ENCODE measurements around the gene PEDS1. TPM values are rescaled to one million over a fixed set of nuclear protein-coding genes. Genes with fewer than 3 reads are reported as not detected.

Gene PEDS1
- total RNA-seq, 1 experiment from 2014 or later: 67.7 TPM

DNA sequence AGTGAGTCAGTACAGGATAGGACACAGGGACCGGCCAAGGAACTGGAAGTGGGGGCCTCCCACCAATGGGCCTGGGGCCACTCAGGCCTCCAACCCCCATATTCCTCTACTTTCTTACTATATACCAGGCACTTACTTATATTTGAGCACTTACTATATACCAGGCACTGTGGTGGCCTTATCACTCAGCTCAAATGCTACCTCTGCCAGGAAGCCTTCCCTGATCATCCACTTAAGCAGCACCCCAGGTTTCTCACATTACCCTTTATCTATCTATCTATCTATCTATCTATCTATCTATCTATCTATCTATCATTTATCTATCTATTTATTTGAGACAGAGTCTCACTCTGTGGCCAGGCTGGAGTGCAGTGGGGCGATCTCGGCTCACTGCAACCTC, 28.2 kb downstream of the PEDS1 start:
- Histone ChIP-seq H3K4me1 (peaks cover 16% of the 10 kb centered on the region), H3K36me3 (peaks cover 52% of the 10 kb centered on the region), H3K27ac (no peak overlapping the region), H3K4me3 (no peak overlapping the region), H3K9me3 (replicated peaks) (no peaks in the 10 kb centered on the region), H3K27me3 (no peaks in the 10 kb centered on the region)
- DNase-seq: no peak

DNA sequence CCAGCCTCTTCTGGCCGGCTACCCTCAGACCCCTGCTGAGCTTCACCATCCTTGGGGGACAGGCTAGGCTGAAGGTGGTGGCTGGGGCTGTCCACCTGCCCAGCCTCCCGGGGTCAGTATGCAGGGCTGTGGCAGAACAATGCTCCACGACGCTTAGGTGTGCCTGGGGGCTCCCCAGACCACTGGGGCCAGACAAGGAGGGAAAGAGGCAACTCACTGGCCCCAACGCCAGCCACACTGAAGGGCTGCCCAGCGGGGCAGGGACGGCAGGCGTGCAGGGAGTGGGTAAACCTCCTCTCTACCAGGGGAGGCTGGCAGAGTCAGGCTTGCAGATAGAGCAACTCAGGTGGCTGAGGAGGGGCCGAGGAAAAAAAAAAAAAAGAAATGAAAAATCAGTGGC, 29.0 kb downstream of the PEDS1 start:
- Histone ChIP-seq H3K4me1 (peaks cover 16% of the 10 kb centered on the region), H3K9me3 (replicated peaks) (no peaks in the 10 kb centered on the region), H3K27ac (no peak overlapping the region), H3K27me3 (no peaks in the 10 kb centered on the region), H3K36me3 (peaks cover 44% of the 10 kb centered on the region), H3K4me3 (no peak overlapping the region)
- DNase-seq: no peak

DNA sequence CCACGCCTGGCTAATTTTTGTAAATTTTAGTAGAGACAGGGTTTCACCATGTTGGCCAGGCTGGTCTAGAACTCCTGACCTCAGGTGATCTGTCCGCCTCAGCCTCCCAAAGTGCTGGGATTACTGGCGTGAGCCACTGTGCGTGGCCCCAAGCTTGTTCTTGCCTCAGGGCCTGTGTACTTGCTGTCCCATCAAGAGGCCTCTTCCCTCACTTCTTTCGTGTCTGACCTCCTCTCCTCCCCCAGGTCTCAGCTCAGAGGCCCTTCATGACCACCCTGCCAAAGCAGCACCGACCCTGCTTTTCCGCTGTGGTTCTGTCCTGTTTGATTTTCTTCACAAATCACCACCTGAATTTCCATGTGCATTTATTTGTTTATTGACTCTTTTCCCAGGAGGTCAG, 30.1 kb downstream of the PEDS1 start:
- H3K4me1 ChIP-seq: peaks cover 16% of the 10 kb centered on the region
- DNase-seq: no peak
- no peak overlapping the region for H3K27ac ChIP-seq
- no peaks in the 10 kb centered on the region for H3K9me3 ChIP-seq (replicated peaks)
- H3K27me3 ChIP-seq: no peaks in the 10 kb centered on the region
- peaks cover 33% of the 10 kb centered on the region for H3K36me3 ChIP-seq
- no peak overlapping the region for H3K4me3 ChIP-seq

DNA sequence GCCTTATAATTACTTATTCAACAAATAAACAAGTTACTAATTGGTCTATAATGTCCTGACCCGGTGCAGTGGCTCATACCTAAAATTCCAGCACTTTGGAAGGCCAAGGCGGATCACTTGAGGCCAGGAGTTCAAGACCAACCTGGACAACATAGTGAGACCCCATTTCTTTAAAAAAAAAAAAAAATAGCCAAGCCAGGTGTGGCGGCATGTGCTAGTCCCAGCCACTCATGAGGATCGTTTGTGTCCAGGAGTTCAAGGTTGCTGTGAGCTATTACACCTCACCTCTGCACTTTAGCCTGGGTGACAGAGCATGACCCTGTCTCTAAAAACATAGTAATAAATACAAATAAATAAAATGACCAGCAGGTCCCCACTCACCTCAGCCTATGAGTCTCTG, 30.8 kb downstream of the PEDS1 start:
- no peak overlapping the region for H3K4me3 ChIP-seq
- no peak overlapping the region for H3K27ac ChIP-seq
- peaks cover 26% of the 10 kb centered on the region for H3K36me3 ChIP-seq
- no peaks in the 10 kb centered on the region for H3K9me3 ChIP-seq (replicated peaks)
- no peak for DNase-seq
- H3K4me1 ChIP-seq: peaks cover 16% of the 10 kb centered on the region
- no peaks in the 10 kb centered on the region for H3K27me3 ChIP-seq

DNA sequence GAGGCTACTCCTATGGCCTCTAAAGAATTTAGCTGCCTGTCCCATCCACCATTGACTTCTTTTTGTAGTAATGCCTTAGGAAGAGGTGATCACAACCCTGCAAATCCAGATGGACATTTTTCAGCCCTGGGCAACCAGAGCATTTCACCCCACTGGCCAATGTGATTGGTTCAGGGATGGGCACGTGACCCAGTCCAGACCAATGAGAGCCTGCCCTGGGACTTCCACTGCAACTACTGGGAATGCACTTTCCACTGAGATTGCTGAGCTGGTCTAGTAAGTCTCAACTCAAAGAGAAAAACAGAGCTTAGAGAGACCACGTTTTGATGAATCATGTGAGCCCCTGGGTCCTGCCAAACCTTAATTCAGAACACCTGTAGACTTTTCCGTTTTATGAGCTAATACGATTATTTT, 31.7 kb downstream of the PEDS1 start:
- peak; percentile 74 to 79 for DNase-seq
- H3K4me3 ChIP-seq: no peak overlapping the region
- peaks cover 16% of the 10 kb centered on the region for H3K4me1 ChIP-seq
- peaks cover 22% of the 10 kb centered on the region; the same call in 1 of the 2 replicates for H3K36me3 ChIP-seq
- no peaks in the 10 kb centered on the region for H3K27me3 ChIP-seq
- H3K9me3 ChIP-seq (replicated peaks): no peaks in the 10 kb centered on the region
- H3K27ac ChIP-seq: peak overlapping the region; percentile 36; the same call in 1 of the 2 replicates

DNA sequence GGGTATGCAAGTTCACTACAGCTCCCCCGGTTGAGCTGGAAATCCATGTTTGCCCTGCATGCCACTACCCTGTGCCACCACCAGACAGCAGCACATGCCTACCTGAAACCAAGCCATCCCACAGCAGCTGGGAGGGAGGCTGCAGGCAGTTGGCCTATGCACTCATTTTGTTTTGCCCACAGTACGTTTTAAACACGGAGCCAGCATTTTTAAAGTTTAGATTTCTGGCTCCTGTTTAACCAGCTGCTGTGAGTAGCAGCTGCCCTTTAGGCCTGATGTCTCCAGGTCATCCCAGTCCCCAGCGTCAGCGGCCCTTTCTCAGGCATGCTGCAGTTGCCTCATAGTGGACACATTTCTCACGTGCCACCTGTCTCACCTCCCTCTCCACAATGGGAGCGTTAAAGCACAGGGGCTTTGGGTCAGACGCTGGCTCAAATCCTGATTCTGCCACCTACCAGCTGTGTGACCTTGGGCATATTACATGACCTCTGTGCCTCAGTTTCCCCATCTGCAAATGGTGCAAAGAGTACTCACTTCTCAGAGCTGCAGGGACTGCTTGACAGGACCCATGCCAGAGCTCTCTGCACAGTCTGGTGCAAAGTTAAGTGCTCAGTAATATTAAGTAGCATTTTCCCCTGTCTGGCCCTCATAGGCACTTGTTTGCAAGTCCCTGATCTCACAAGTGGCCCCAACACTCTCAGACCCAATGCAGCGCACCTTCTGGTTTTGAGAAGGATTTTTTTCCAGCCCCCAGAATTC, 32.4 kb downstream of the PEDS1 start:
- Histone ChIP-seq H3K4me1 (peaks cover 16% of the 10 kb centered on the region), H3K4me3 (no peak overlapping the region), H3K36me3 (peaks cover 21% of the 10 kb centered on the region; the same call in 1 of the 2 replicates), H3K27ac (peak overlapping the region; percentile 36), H3K9me3 (replicated peaks) (no peaks in the 10 kb centered on the region), H3K27me3 (no peaks in the 10 kb centered on the region)
- DNase-seq: peak; percentile 94 to 97

DNA sequence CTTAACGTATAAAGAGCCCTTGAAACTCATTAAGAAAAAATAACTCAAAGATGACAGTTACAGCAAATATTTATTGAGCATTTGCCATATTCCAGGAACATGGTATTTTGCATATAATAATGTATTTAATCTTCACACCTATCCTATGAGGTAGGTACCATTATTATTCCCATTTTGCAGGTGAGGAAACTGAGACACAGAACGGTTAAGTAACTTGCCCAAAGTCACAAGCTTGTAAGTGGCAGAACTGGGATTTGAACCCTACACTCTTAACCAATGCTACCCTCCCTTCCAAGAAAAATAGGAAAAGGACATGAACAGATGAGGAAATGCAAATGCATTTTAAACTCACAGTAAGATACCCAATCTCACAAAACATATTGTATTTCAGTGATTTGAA, 35.3 kb downstream of the PEDS1 start:
- H3K9me3 ChIP-seq (replicated peaks): no peaks in the 10 kb centered on the region
- H3K36me3 ChIP-seq: 0 out of 2 replicates have a peak, but pooled peaks cover under 1% of the 10 kb centered on the region
- H3K4me3 ChIP-seq: no peak overlapping the region
- H3K27me3 ChIP-seq: no peaks in the 10 kb centered on the region
- H3K27ac ChIP-seq: no peak overlapping the region
- DNase-seq: no peak
- H3K4me1 ChIP-seq: peaks cover 22% of the 10 kb centered on the region

DNA sequence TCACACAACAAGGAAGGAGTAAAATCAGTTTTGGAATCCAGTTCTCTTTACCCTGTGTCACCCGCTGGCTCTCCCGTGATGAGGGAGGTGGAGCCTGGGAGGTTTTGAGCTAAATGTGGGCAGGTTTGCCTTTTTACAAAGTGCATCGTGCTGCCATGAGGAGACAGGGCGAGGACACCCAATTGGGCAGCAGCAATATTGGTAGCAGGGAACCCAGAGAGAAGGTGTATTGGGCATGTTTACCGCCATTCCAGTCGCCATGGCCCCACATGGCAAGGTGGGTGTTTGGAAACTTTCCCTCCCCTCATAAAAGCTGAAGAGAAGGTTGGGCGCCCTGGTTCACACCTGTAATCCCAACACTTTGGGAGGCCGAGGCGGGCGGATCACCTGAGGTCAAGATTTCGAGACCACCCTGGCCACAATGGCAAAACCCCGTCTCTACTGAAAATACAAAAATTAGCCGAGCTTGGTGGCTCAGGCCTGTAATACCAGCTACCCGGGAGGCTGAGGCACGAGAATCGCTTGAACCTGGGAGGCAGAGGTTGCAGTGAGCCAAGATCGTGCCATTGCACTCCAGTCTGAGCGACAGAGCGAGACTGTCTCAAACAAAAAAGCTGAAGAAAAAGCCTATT, 37.0 kb downstream of the PEDS1 start:
- Histone ChIP-seq H3K4me3 (peak overlapping the region; percentile 59), H3K27me3 (no peaks in the 10 kb centered on the region), H3K27ac (no peak overlapping the region), H3K4me1 (peaks cover 19% of the 10 kb centered on the region), H3K9me3 (replicated peaks) (no peaks in the 10 kb centered on the region), H3K36me3 (no peaks in the 10 kb centered on the region)
- no peak for DNase-seq

DNA sequence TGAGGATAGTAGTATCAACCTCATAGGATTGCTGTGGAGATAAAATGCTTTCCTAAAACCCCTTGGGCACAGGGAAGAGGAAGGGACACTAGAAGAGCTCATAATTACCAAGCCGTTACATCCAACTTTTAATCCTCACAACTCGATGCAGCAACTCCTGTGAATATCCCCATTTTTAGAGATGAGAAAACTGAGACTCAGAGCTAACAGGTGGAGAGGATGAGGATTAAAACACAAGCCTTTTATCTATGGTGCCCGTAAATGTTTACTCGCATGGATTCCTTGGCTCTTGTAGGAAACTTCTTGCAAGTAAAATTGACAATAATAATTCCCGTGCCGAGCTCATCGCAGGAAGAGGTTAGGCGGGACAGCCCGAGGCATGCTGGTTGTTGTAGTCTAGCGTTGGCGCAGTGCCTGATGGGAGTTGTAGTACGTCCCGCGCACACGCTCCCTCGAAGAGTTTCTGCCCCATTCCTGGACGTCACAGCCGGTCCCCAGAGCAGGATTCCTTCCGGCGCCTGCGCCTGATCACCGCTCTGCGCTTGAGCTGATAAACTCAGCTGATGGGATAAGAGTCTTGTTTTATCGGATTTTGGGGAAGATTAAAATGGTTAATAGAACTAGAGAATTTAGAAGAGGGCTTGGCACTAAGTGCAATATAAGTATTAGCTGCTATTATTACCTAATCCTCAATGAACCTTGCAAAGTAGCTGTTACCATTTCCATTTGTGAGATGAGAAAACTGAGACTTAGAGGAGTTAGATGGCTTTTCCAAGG, 37.7 kb downstream of the PEDS1 start:
- Histone ChIP-seq H3K9me3 (replicated peaks) (no peaks in the 10 kb centered on the region), H3K4me3 (peak overlapping the region; percentile 59), H3K36me3 (0 out of 2 replicates have a peak, but pooled peaks cover 4% of the 10 kb centered on the region), H3K4me1 (peaks cover 22% of the 10 kb centered on the region), H3K27ac (no peak overlapping the region), H3K27me3 (no peaks in the 10 kb centered on the region)
- DNase-seq: peak; percentile 98 to 100

DNA sequence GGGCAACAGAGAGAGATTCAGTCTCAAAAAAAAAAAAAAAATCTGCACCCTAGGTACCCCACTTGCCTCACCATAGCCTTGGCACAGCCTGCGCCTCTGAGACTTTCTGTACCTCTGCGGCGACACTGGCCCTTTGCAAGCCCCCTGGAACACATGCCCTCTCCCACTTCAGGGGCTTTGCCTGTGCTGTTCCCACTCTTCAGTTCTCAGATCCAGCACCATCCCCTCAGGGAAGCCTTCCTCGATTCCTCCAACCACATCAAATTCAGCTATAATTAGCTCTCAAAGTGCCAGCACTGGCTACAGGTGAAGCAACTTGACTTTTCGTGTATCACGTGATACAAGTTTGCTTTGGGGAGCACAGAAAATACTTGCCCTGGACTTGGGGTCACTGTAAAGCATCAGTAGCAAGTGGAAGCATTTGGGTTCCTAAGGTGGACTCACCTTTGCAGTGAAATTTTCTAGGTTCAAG, 38.4 kb downstream of the PEDS1 start:
- Histone ChIP-seq H3K4me3 (peak overlapping the region; percentile 59), H3K27ac (no peak overlapping the region)

DNA sequence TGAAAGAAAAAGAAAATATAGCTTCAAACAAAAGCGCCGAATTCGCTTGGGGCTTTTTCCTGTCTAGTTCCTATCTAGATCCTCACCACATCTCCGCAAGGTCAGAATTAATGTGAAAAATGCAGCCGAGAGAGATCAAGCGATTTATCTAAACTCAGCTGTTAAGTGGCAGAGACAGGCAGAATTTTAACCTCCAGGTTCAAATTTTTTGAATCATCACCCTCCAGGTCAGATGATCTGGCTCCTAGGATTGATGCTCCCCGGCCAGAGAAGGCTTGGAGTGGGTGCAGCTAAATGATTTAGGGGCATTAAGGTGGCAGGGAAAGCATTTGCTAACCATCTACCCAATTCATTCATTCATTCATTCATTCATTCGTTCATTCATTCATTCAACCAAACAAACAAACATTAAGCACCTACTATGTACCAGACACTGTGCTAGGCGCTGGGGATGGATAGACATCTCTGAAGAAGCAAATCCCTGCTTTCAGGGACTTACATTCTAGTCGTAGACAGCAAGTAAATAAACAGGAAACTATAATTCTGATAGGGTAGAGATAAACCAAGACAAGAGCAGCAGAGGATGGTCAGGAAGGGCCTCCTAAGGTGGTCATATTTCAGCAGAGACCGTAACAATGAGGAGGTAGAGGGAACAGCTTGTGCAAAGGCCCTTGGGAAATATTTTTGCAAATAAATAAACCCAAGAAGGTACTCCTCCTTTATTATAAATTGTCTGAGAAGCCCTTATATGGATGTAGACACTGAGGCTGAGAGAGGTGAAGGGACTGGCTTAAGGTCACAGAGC, 39.9 kb downstream of the PEDS1 start:
- peak overlapping the region; percentile 70 for H3K27ac ChIP-seq
- peak overlapping the region; percentile 96 for H3K4me3 ChIP-seq
- H3K36me3 ChIP-seq: peaks cover 7% of the 10 kb centered on the region; the same call in 1 of the 2 replicates
- DNase-seq: no peak
- no peaks in the 10 kb centered on the region for H3K9me3 ChIP-seq (replicated peaks)
- peaks cover 28% of the 10 kb centered on the region for H3K4me1 ChIP-seq
- no peaks in the 10 kb centered on the region for H3K27me3 ChIP-seq

More for the DNA sequence above, 38.4 kb downstream of the PEDS1 start:
- no peaks in the 10 kb centered on the region for H3K27me3 ChIP-seq
- 0 out of 2 replicates have a peak, but pooled peaks cover 4% of the 10 kb centered on the region for H3K36me3 ChIP-seq
- H3K9me3 ChIP-seq (replicated peaks): no peaks in the 10 kb centered on the region
- H3K4me1 ChIP-seq: peaks cover 25% of the 10 kb centered on the region
- DNase-seq: no peak

DNA sequence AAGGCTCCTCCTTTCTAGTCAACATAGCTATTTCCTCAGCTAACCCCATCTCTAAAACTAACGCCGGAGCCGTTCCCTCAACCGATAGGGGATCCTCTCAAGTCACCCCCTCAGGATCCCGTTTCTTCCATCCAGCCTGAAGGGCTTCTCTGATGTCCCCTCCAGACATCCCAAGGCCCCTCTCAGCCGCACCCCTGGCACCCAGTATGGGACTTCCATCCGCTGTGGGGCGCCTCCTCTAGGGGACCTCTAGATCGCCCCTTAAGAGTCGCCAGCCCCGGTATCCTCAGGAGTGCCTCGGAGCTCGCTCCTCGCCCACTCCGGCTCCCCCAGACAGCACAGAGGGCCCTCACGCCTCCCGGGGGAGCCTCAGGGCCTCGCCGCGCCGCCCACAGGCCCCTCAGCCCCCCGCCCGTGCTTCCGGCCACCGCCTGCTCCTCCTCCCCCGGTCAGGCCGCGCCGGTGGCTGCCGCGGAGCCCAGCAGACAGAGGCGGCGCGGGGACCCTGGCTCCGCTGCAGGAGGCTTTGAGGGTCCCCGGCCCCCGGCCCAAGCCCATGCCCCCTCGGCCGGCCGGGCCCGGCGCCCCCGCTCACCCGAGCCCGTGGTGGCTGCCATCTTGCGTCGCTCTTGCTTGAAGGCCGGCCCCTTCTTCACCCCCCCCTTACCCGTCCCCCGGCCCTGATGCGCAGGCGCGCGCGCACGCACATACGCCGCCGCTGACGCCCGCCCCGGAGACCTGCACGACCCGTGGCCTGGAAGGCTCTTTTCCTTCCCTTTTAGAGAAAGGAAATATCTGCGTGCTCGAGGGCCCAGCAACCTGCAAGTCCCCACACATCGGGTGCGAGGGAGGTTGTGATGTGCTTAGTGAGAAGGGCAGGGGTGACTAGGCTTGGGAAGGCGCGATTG, 40.8 kb downstream of the PEDS1 start, which contains the start of gene UBE2V1:
TSS of gene UBE2V1 (minus strand) at position 639 of the 908 bp plus-strand sequence. CDS start at position 617, 22 bp downstream.
- Histone ChIP-seq H3K27ac (peak within 1 kb of the TSS; percentile 70), H3K27me3 (no peaks in the 10 kb centered on the region), H3K4me1 (peaks cover 28% of the 10 kb centered on the region), H3K9me3 (replicated peaks) (no peaks in the 10 kb centered on the region), H3K36me3 (peaks cover 9% of the 10 kb centered on the region; the same call in 1 of the 2 replicates), H3K4me3 (peak within 1 kb of the TSS; percentile 96)
- peak; percentile 95 for DNase-seq

DNA sequence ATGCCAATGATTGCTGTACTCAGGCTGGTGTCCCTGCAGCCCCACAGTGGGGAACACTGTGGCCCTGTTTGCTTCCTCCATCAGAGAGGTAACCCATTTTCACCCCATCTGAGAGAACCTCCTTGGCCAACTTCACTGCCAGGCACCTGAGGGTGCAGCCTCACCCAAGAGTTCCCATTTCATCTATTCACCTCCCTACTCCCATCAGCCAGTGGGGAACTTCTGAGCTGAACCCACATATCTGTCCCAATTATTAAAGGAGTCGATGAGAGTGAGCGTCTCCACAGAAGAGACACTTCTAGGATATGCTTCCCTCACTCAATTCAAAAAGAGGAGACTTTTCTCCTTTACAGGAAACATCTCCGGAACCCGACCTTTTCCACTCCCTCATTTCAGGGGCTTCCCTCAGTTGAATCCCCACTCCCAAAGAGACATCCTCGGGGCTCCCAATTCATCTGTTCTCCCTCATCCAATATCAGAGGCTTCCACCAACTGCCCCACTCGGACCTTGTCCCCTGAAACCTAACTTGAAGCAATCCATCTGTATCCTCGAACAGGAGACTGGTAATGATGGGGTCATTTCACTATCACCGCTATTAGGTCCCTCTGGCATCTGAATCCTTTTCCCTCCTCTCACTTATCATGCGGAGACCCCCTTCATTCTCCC, 41.6 kb downstream of the PEDS1 start:
- DNase-seq: no peak
- peak overlapping the region; percentile 70; the same call in 1 of the 2 replicates for H3K27ac ChIP-seq
- peak overlapping the region; percentile 96 for H3K4me3 ChIP-seq
- no peaks in the 10 kb centered on the region for H3K9me3 ChIP-seq (replicated peaks)
- peaks cover 16% of the 10 kb centered on the region; the same call in 1 of the 2 replicates for H3K36me3 ChIP-seq
- H3K4me1 ChIP-seq: peaks cover 28% of the 10 kb centered on the region
- H3K27me3 ChIP-seq: no peaks in the 10 kb centered on the region
